Neural progenitor cell (in vitro differentiated cells): ENCODE results near the gene PCSK6. TPM values are rescaled to one million over a fixed set of nuclear protein-coding genes. Genes with fewer than 3 reads are reported as not detected.

Source experiments
- DNase-seq: peaks from one replicate; pipeline ENCODE4 v3.0.0-alpha.2; 2016; ENCODE audit warnings: low spot score
- H2AFZ ChIP-seq: fragments of 200-600 bp; sonication (generic); replicated peaks from 2 replicates; pipeline ENCODE4 v1.6.1; 2016; ENCODE audit warnings: antibody characterized with exemption
- H3F3A ChIP-seq: fragments of 200-600 bp; sonication (generic); 2 replicates; pipeline ENCODE4 v1.6.1; 2016; ENCODE audit warnings: antibody characterized with exemption, low read depth
- H3K27ac ChIP-seq: fragments of 200-600 bp; sonication (generic); 2 replicates; pipeline ENCODE4 v1.5.1; 2016; ENCODE audit warnings: mild to moderate bottlenecking
- H3K27me3 ChIP-seq: fragments of 200-600 bp; sonication (generic); 2 replicates; pipeline ENCODE4 v1.6.1; 2016; ENCODE audit warnings: mild to moderate bottlenecking, moderate library complexity
- H3K36me3 ChIP-seq: fragments of 200-600 bp; sonication (generic); 2 replicates; pipeline ENCODE4 v1.5.1; 2016
- H3K4me1 ChIP-seq: fragments of 200-600 bp; sonication (generic); 2 replicates; pipeline ENCODE4 v1.6.1; 2016; ENCODE audit warnings: mixed run types
- H3K4me2 ChIP-seq: fragments of 200-600 bp; sonication (generic); 2 replicates; pipeline ENCODE4 v1.6.1; 2016
- H3K4me3 ChIP-seq: fragments of 200-600 bp; sonication (generic); 2 replicates; pipeline ENCODE4 v1.5.1; 2016
- H3K79me2 ChIP-seq: fragments of 200-600 bp; sonication (generic); 2 replicates; pipeline ENCODE4 v1.6.1; 2016; ENCODE audit warnings: low read depth
- H3K9ac ChIP-seq: fragments of 200-600 bp; sonication (generic); 2 replicates; pipeline ENCODE4 v1.6.1; 2016
- H3K9me3 ChIP-seq: fragments of 200-600 bp; sonication (generic); 2 replicates; pipeline ENCODE4 v1.5.1; 2016; ENCODE audit warnings: low read depth
- H4K20me1 ChIP-seq: fragments of 200-600 bp; sonication (generic); 2 replicates; pipeline ENCODE4 v1.6.1; 2016; ENCODE audit warnings: low read depth
- H3K27ac Mint-ChIP-seq: 3 replicates; pipeline ENCODE4 v1.8.0; 2021; ENCODE audit warnings: mixed read lengths
- H3K27me3 Mint-ChIP-seq: 2 replicates; pipeline ENCODE4 v1.8.0; 2022; ENCODE audit warnings: low read depth, mild to moderate bottlenecking, inconsistent platforms, moderate library complexity, mixed read lengths; ENCODE audit not compliant: insufficient read depth
- H3K36me3 Mint-ChIP-seq: 3 replicates; pipeline ENCODE4 v1.8.0; 2021; ENCODE audit warnings: mixed read lengths
- H3K4me1 Mint-ChIP-seq: 3 replicates; pipeline ENCODE4 v1.8.0; 2021; ENCODE audit warnings: mixed read lengths
- H3K4me3 Mint-ChIP-seq: 3 replicates; pipeline ENCODE4 v1.8.0; 2021; ENCODE audit warnings: mild to moderate bottlenecking, moderate library complexity, mixed read lengths
- H3K9me3 Mint-ChIP-seq: 3 replicates; pipeline ENCODE4 v1.8.0; 2020; ENCODE audit warnings: mixed read lengths
- CTCF ChIP-seq: fragments of 200-600 bp; sonication (generic); IDR thresholded peaks from 2 replicates; pipeline ENCODE4 v1.5.1; 2017; ENCODE audit warnings: antibody characterized with exemption, mild to moderate bottlenecking
- EZH2 ChIP-seq: fragments of 200-600 bp; sonication (generic); IDR thresholded peaks from 2 replicates; pipeline ENCODE4 v1.6.1; 2017; ENCODE audit warnings: antibody characterized with exemption, mild to moderate bottlenecking, moderate library complexity
- EZH2phosphoT487 ChIP-seq: fragments of 200-600 bp; sonication (generic); IDR thresholded peaks from 2 replicates; pipeline ENCODE4 v1.6.1; 2017; ENCODE audit warnings: antibody characterized with exemption
- total RNA-seq: library from RNA; depleted of rRNA; stranded (reverse); fragments of >200 nt; gene quantifications from 2 replicates; pipeline ENCODE4 v1.2.3, GENCODE V29; 2015; ENCODE audit warnings: low replicate concordance

Gene PCSK6
- total RNA-seq, 1 donor from 2014 or later = 1.9 TPM

- no peak overlapping the region for H3K4me3 ChIP-seq
- H3K36me3 Mint-ChIP-seq = no peaks in the 10 kb centered on the region
- no peaks in the 10 kb centered on the region for H4K20me1 ChIP-seq
- TF ChIP-seq EZH2 (no peak), EZH2phosphoT487 (no peak), CTCF (no peak)
- no peak overlapping the region for H3K4me3 Mint-ChIP-seq
- H3K36me3 ChIP-seq = no peaks in the 10 kb centered on the region
- H3K9me3 ChIP-seq = no peaks in the 10 kb centered on the region
- H3K9ac ChIP-seq = no peak overlapping the region
- peaks cover 42% of the 10 kb centered on the region for H3K27me3 Mint-ChIP-seq
- no peak overlapping the region for H2AFZ ChIP-seq
- H3K27ac Mint-ChIP-seq = peak overlapping the region; percentile 55
- peaks cover 8% of the 10 kb centered on the region for H3F3A ChIP-seq
- H3K9me3 Mint-ChIP-seq = peaks cover 2% of the 10 kb centered on the region
- H3K4me1 ChIP-seq = peaks cover 27% of the 10 kb centered on the region
- H3K27ac ChIP-seq = no peak overlapping the region
- H3K79me2 ChIP-seq = no peaks in the 10 kb centered on the region
- H3K4me2 ChIP-seq = peak overlapping the region; percentile 1
- H3K27me3 ChIP-seq = peaks cover 25% of the 10 kb centered on the region
- H3K4me1 Mint-ChIP-seq = peaks cover 61% of the 10 kb centered on the region
- DNase-seq = no peak
These were observed 7.5 kb upstream of the PCSK6 start for GRCh38 chr15:101497017-101497416.

DNA sequence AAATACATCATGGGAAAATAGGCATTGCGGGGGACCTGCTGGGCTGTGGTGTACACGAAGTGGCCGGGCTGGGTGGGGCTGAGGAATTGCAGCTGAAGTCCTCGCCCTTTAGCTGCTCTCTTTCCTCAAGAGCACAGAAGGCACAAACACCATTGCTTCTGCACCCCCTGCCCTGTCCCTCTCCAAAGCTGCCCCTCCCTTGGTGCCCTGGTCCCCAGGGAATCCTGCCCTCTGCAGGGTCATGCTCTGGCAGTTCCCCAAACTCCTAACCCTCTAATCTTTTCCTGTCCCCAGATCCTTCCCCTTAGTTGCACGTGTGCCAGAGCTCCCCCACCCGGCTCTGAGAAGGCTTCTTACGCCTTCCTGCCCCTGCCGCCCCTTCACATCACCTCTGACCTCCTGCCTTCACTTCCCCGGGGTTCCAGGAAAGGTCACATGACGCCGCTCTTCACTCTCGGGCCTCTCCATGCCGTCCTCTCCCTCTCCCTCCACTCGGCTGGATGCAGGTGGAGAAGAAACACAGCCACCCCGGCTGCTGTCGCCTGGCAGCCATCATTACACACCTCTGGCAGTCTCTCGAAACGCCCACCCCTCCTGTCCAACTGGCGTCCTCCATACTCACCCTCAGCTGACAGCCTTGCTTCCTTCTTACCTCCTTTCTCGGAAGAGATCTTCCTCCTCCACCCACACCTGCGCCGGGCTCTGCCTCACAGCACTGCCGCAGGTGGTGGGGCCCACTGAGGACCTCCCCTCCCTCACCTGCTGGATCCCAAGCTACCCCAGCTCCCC lies 6.9 kb upstream of the PCSK6 start:
- no peak overlapping the region for H3K4me3 Mint-ChIP-seq
- Histone ChIP-seq H3K36me3 (no peaks in the 10 kb centered on the region), H3K4me3 (no peak overlapping the region), H3K79me2 (no peaks in the 10 kb centered on the region), H3K9ac (no peak overlapping the region), H3K9me3 (no peaks in the 10 kb centered on the region), H3K27ac (no peak overlapping the region), H3F3A (peaks cover 8% of the 10 kb centered on the region), H3K27me3 (peaks cover 31% of the 10 kb centered on the region), H3K4me1 (peaks cover 30% of the 10 kb centered on the region), H3K4me2 (peak overlapping the region; percentile 1), H2AFZ (peak overlapping the region; percentile 82), H4K20me1 (no peaks in the 10 kb centered on the region)
- no peaks in the 10 kb centered on the region for H3K36me3 Mint-ChIP-seq
- H3K27ac Mint-ChIP-seq = peak overlapping the region; percentile 55
- peaks cover 40% of the 10 kb centered on the region for H3K27me3 Mint-ChIP-seq
- DNase-seq = peak; percentile 34
- peaks cover 6% of the 10 kb centered on the region for H3K9me3 Mint-ChIP-seq
- peaks cover 64% of the 10 kb centered on the region for H3K4me1 Mint-ChIP-seq
- TF ChIP-seq EZH2phosphoT487 (no peak), CTCF (no peak), EZH2 (no peak)

DNA sequence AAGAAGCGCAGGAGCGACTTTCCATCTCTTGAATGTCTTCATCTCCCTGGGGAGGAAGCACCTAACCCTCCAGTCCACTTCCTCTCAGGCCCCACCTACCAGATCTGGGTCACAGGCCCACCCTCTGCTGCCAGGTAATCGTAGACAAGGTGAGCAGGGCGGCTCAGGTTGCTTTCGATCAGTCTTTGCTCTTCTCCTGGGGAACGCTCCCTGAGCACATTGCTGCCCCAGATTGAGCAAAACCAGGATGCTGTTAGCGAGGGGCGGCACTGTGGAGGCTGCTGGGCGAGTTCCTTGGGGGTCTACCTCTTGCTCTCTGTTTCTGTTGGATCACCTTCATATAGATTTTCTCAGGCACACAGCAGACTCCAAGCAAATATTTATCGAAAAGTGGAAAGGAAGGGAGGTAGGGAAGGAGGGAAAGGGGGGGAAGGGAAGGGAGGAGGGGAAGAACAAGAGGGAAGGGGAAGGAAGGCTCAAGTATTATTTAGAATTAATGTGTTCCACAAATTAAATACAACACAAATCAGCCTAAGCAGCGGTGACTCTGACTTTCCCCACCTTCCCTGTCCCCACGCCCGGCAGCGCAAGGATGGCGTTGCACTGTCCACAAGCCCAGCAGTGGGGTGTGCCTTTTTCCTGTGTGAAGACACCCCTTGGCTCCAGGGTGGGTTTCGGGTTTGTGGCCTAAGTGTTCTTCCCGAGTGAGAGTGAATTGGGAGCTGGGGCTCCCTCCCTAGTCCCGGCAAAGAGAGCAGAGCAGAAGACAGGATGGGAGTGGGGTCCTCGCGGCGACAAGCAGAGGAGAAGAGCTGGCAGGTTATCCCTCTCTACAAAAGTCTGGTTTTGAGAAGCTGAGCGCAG lies 6.1 kb upstream of the PCSK6 start:
- Mint-ChIP-seq H3K9me3 (peaks cover 11% of the 10 kb centered on the region), H3K4me3 (peak overlapping the region; percentile 14), H3K27me3 (peaks cover 44% of the 10 kb centered on the region), H3K36me3 (no peaks in the 10 kb centered on the region), H3K4me1 (peaks cover 58% of the 10 kb centered on the region), H3K27ac (peak overlapping the region; percentile 80)
- Histone ChIP-seq H3K9ac (no peak overlapping the region), H3K79me2 (no peaks in the 10 kb centered on the region), H3K4me3 (no peak overlapping the region), H2AFZ (peak overlapping the region; percentile 82), H3K36me3 (no peaks in the 10 kb centered on the region), H3K27me3 (peaks cover 39% of the 10 kb centered on the region), H3K4me2 (peak overlapping the region; percentile 1), H3K9me3 (no peaks in the 10 kb centered on the region), H3K27ac (no peak overlapping the region), H3F3A (peaks cover 13% of the 10 kb centered on the region), H4K20me1 (no peaks in the 10 kb centered on the region), H3K4me1 (peaks cover 30% of the 10 kb centered on the region)
- TF ChIP-seq CTCF (no peak), EZH2 (no peak), EZH2phosphoT487 (no peak)
- no peak for DNase-seq
